EL (cell line): Measurements from ENCODE around the gene NMBR.
A peak's percentile ranks its signal among the peaks of the same experiment; 100 is the strongest.
"Not testable (repeated sequence)": the region's sequence is repeated elsewhere in the genome, so short reads cannot be mapped to it uniquely, and the experiment has no call there.

ENCODE experiments used
- DNase-seq: peaks from one replicate; pipeline ENCODE4 v3.0.0-alpha.2; 2016

NMBR gene

DNA sequence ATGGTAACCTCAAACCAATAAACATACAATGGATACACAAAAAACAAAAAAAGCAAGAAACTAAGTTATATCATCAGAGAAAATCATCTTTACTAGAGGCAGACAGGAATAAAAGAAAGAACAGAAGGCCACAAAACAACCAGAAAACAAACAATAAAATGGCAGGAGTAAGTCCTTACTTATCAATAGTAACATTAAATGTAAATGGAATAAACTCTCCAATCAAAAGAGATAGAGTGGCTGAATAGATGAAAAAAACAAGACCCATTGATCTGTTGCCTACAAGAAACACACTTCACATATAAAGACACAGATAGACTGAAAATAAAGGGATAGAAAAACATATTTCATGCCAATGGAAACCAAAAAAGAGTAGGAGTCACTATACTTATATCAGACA, 95.5 kb downstream of the NMBR start:
- no peak for DNase-seq

- no peak for DNase-seq
These were observed 98.3 kb downstream of the NMBR start for GRCh38 chr6:142048593-142048980.

DNA sequence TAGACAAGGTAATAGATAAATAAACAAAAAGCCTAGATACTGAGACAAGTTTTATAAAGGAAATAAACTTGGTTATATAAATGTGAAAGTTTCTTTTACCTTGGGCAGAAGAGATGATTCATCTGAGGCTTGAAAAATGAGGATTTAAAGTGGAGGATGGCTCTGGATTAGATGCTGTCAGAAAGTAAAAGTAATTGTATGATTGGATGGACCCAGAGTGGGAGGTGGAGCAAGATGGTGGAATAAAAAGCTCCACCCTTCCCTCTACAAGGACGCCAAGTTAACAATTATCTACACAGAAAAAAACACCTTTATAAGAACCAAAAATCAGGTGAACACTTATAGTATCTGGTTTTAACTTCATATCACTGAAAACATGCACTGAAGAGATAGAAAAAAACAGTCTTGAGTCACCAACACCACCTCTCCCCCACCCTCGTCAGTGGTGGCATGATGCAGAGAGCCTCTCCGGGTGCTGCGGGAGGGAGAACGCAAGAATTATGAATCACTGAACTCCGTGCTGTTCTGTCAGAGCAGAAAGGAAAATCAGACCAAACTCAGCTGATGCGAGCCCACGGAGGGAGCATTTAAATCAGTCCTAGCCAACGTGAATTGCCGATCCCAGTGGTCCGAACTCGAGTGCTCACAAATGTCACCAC, 98.9 kb downstream of the NMBR start:
- DNase-seq: no peak

DNA sequence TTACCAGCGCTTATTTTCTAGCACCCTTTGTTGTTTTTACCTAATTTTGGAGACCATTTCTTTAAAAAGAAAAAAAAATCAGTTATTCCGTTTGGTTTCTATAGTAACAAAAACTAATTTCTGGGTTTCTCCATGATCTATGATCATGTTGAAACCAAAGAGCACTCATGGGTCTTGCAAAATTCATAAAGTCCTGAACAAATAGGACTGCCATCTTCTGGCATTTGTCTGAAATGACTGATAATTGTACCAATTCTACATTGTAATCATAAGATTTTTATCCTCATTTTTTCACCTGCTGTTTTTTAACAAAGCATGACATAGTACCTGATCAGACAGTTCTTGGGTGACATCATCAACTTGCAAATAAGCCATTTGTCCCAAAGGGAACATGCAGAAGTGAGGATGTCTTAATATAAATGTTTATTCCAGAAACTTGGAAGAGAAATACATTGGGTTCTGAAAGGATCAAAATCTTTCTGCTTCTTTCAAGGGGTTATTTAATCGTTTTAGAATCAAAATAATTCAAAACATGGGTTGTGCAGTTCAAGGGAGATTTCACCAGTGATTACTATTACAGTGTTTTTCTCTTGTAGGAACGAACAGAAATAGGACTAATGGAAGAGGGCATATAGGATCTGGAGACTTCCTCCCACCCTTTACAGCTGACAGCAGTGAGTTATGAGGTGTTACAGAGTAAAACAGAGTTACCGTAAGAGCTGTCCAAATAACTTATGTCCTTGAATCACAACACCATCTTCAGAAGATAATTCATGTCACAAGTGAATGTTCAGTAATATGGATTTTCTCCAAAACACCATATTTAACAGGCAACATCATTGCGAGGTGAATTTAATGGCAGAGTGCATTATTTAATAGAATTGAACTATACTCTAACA, 101.3 kb downstream of the NMBR start:
- DNase-seq: peak; percentile 32

DNA sequence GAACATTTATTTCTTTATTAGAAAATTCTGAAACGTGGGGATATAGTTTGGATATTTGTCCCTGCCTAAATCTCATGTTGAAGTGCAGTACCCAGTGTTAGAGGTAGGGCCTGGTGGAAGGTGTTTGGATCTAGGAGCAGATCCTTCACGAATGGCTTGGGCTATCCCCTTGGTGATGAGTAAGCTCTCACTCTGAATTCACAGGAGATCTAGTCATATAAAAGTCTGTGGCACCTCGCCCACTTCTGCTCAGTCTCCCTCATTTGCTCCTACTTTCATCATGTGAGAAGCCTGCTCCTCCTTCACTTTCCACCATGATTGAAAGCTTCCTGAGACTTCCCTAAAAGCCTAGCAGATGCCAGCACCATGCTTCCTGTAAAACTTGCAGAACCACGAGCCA, 111.0 kb downstream of the NMBR start:
- DNase-seq: no peak

DNA sequence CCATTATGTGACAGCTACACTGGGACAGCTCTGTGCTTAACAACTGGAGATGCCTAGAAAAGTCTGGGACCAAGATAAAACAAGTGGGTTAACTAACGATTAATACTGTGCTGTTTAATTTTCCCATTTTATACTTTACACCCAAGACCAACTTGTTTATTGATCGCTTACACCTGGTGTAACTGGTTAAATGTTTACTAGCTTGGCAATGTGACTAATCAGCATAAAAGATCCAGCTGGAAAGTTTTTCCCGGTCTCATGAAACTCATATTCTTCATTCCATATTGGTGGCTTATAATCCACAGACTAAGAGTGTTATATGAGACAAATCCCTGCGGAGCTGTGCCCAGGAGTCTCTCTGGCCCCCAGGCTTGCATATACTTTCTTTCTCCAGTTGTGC, 115.9 kb downstream of the NMBR start:
- no peak for DNase-seq

DNA sequence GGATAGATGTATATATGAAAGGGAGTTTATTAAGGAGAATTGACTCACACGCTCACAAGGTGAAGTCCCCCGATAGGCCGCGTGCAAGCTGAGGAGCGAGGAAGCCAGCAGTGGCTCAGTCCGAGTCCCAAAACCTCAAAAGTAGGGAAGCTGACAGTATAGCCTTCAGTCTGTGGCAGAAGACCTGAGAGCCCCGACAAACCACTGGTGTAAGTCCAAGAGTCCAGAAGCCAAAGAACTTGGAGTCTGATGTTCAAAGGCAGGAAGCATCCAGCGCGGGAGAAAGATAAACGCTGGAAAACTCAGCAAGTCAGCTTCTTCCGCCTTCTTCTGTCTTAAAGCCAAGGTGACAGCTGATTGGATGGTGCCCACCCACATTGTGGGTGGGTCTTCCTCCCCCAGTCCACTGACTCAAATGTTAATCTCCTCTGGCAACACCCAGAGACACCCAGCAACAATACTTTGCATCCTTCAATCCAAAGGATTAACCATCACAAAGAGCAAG, 116.8 kb downstream of the NMBR start:
- peak; percentile 78 for DNase-seq

DNA sequence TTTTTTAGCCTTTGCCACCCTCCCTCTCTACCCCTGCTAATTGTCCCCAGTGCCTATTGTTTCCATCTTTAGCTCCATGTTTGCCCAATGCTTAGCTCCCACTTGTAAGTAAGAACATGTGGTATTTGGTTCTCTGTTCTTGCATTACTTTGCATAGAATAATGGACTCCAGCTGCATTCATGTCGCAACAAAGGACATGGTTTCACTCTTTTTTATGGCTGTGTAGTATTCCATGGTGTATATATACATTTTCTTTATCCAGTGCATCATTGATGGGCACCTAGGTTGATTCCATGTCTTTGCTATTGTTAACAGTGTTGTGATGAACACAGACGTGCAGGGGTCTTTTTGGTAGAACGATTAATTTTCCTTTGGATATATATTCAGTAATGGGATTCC, 118.4 kb downstream of the NMBR start:
- no peak for DNase-seq

DNA sequence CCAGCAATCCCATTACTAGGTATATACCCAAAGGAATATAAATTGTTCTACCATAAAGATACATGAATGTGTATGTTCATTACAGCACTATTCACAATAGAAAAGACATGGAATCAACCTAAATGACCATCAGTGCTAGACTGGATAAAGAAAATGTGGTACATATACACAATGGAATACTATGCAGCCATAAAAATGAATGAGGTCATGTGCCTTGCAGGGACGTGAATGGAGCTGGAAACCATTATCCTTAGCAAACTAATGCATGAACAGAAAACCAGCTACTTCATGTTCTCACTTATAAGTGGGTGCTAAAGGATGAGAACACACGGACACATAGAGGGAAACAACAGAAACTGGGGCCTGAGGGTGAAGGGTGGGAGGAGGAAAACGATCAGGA, 119.1 kb downstream of the NMBR start:
- not testable (repeated sequence) for DNase-seq

DNA sequence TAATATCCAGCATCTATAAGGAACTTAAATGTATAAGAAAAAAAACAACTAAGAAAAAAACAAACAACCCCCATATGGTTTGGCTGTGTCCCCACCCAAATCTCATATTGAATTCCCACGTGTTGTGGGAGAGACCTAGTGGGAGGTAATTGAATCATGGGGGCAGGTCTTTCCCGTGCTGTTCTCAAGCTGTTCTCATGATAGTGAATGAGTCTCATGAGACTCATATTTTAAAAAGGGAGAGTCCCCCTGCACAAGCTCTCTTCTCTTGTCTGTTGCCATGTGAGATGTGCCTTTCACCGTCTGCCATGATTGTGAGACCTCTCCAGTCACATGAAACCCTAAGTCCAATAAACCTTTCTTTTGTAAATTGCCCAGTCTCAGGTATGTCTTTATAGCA, 119.8 kb downstream of the NMBR start:
- no peak for DNase-seq

- no peak for DNase-seq
These were observed 120.5 kb downstream of the NMBR start for GRCh38 chr6:142026471-142026870.
